HG02943 (cell line): ENCODE results near the gene ASB4.
"Not testable (repeated sequence)": the region's sequence is repeated elsewhere in the genome, so short reads cannot be mapped to it uniquely, and the experiment has no call there.

Source experiments
- ATAC-seq: cut with Tn5 transposase; IDR thresholded peaks from one replicate; pipeline ENCODE4 v1.9.1; 2021; ENCODE audit warnings: mild to moderate bottlenecking, low read depth, moderate library complexity; ENCODE audit not compliant: unreplicated experiment

Gene ASB4

DNA sequence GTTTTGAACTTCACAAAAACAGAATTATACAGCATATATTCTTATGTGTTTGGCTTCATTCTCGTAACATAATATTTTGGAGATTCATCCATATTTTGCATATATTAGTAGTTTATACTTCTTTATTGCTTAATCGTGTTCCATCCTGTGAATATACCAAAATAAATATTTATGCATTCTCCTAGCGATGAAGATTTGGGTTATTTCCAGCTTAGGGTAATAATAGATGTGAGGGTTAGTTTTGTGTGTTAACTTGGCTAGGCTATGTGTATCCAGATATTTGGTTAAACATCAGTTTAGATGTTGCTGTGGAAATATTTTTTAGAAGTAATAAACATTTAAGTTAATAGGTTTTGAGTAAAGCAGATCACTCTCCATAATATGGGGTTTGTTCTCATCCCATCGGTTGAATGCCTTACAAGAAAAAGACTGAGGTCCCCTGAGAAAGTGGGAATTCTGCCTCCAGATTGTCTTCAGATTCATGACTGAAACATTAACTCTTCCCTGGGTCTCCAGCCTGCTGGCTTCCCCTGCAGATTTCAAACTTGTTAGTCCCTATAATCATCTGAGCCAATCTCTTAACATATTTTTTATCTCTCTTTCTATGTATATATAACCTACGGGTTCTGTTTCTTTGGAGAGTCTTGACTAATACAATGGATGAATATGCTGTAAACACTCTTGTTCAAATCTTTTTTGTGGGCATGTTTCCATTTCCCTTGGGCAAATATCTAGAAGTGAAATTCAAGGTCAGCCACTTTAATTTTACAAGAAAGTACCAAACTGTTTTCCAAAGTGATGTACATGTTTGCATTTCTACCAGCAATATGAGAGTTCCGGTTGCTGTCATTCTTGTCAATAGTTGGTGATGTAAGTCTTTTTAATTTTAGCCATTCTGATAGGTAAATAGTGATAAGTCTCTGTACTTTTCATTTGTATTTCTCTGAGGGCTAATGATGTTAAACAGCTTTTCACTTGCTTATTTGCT is 61.9 kb downstream of the ASB4 start:
- no peak for ATAC-seq

DNA sequence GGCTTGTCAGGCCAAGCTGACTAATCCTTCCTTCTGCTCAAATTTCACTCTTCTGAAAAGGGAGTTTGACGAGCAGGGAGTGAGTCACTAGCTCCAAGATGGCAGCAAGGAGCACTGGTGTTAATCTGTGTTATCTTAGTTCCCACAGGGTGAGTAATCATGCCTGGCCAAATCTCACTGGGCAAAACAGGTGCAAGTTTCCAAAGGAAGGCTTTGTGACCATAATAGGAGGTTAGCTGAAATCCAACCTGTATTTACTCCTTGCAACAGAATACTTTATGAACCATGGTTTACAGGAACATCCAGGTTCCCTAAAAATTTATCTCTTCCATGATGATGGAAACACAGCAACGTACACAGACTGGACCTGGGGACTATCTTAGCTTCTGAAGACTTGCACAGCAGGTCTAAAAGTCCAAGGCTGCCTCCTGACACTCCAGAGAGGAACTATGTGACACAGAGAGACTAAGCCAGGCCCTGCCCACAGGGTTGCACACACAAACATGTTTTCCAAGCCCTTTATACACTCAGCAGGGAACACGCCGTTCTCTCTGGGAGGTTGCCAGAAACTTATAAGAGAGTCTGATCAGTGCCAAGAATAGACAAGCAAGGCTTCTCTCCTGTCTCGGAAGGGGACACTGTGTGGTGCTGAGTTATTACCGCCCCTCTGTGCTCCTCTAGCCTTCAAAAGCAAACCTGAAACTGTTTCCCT is 64.2 kb downstream of the ASB4 start:
- no peak for ATAC-seq

DNA sequence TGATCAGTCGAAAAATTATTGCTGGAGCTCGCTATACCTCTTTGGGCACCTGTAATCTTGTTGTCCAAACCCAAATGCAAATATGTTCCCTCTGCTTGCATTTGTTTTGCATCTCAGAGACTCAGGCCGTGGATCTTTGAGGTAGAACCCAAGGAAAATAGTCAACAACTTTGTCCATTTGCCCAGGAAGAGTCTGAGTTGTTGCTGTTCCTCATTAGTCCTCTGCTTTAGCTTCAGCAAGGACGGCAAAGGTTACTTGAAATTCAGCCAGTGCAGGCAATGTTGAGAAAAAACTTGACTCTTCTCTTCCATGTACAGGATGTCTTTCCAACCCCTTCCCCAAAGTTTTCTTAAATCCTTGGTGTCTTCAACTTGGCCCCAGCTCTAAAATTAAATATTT is 64.8 kb downstream of the ASB4 start:
- ATAC-seq, result no peak

DNA sequence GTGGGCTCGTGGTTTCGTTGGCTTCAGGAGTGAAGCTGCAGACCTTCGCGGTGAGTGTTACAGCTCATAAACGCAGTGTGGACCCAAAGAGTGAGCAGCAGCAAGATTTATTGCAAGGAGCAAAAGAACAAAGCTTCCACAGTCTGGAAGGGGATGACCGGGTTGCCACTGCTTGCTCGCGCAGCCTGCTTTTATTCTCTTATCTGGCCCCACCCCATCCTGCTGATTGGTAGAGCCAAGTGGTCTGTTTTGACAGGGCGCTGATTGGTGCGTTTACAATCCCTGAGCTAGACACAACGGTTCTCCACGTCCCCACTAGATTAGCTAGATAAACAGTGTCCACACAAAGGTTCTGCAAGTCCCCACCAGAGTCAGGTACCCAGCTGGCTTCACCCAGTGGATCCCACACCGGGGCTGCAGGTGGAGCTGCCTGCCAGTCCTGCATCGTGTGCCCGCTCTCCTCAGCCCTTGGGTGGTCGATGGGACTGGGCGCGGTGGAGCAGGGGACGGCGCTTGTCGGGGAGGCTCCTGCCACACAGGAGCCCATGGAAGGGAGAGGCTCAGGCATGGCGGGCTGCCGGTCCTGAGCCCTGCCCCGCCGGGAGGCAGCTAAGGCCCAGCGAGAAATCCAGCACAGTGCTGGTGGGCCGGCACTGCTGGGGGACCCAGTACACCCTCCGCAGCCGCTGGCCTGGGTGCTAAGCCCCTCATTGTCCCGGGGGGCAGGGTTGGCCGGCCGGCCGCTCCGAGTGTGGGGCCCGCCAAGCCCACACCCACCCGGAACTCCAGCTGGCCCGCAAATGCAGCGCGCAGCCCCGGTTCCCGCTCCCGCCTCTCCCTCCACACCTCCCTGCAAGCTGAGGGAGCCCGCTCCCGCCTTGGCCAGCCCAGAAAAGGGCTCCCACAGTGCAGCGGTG is 66.5 kb downstream of the ASB4 start:
- ATAC-seq, result not testable (repeated sequence)

DNA sequence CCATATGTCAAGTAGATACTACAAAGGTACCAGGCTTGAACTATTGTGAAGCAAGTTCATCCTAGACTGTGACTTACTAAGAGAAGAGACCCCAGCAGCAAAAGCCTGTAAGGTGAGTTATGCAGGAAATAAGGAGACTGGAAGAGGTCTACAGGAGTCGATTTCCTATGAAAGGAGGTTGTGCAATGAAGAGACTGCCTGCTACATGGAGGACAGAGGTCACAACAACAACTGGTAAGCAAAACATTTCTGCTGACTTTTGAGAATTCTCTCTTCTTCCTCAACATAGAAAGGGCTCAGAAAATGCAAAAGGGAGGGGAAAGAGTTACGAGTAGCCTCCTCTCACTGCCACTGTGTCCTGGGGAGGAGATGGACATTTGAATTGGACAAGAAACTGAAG is 68.2 kb downstream of the ASB4 start:
- no peak for ATAC-seq

DNA sequence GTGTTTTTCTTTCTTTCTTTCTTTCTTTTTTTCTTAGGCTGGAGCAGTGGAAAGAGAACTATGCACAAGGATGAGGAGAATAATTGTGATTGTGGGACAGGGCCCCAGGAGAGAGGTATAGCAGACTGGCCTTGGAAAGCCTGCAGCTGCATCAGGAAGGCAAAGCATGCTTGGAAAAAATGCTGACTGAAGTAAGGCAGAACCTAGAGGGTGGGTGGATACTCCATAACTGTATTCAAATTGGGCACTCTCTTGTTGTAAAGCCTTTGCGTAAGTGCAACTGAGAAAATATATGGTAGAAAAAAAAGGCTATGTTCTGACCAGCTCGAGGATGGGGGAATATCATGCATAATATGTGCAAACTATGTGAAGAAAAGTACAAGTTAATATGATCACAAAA is 71.0 kb downstream of the ASB4 start:
- ATAC-seq, result no peak

DNA sequence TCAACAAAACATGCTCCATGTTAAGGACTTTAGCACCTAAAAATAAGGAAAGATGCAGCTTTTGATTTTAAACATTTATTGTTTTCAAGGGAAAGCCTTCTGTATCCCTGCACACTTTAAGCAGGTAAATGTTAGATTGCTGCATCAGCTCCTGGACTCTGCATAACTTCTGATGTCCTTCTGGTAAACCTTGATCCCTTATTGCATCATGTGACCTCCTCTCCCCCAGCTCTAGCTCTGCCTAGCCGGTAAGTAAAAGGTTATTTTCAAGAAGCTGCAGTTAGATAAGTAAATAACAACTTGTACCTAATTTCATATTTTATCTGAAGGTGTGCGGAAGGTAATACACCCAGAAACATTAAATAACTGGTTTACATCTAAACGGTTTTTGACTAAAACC is 73.1 kb downstream of the ASB4 start:
- no peak for ATAC-seq

DNA sequence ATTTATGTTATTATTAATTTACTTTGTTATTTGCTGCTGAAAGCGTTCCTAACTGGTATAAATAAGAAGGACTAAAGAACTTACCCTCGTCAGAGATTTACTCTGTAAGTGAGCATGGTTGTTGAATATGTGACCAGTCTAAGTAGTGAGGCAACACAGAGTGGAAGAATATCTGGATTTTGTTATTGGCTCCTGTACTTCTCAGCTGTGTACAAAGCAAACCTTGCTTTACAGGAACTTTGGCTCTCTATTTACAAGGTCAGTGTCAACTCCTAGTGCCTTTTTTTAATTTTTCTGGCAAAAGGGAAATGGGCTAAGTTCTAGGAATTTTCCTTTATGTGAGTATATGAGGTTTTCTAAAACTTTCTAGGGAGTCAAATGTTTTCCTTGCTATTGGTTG is 74.9 kb downstream of the ASB4 start:
- ATAC-seq, result no peak

DNA sequence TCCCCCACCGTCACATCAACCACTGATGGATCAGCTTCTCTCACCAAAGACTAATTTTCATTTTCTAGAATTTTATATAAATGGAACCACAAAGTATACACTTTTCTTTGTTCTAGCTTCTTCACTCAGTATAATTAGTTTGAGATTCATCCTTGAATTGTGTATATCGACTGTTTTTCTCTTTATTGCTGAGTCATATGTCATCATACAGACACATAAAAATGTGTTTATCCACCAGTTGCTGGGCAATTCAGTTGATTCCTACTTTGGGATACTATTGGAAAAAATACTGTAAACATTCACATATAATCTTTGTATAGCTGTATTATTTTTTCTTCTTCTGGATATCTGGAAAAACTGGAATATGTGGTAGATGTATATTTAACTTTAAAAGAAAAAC is 84.0 kb downstream of the ASB4 start:
- no peak for ATAC-seq

DNA sequence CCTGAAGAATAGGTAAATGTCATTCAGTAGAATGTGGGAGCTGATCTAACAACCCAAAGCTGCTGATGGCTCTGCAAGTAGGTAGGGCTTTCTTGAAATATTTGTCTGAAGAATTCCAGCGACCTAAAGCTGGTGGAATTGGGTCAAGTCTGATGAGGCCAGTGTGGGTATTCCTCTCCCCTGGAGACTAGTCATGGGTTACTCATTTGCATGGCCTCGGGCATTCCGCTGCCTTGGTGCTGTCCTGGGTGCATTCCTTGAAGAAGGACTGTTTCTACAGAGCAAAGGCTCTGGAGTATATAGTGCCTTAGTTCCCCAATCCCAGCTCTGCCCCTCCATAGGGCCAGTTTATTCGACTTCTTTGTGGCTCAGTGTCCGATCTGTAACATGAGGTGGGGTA is 91.4 kb downstream of the ASB4 start:
- ATAC-seq, result no peak

DNA sequence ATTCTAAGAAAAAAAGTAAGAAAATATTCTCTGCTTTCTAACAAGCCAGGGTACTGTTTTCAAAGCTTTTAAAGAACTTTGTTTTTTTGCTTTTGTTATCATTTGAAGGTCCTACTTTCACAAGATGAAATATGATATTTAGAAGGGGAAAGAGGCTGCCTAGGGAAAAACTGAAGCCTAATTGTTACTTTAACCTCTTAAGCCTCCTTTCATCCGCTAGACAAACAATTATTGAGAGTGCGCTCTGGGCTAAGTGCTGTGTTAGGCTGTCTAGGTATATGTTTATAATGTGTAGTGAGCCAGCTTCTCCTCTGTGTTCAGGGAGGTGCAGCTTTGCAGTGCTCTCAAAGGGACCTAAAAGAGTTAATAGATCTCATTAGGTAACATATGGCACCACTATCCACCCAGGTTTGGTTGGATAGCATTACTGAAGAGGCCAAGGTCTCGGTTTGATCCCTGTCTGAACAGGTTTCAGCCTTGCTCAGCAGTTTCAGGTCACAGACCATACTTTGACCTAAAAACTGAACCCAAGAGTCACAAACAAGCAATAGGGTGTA is 92.6 kb downstream of the ASB4 start:
- no peak for ATAC-seq

DNA sequence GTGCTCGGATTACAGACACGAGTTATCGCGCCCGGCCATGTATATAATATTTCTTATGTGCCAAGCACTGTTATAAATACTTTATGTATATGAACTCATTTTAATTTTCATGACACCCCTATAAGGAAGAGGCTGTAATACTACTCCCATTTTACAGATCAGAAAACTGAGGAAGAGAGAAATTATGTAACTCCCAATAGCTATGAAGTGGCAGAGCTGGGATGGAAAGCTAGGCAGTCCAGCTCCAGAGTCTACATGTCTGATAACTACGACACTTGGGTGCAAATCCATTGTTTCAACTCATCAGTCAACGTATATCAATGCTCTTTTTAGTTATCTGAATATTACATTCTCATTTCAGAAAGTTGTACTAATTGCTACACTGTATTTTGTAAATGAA is 93.6 kb downstream of the ASB4 start:
- ATAC-seq, result no peak

DNA sequence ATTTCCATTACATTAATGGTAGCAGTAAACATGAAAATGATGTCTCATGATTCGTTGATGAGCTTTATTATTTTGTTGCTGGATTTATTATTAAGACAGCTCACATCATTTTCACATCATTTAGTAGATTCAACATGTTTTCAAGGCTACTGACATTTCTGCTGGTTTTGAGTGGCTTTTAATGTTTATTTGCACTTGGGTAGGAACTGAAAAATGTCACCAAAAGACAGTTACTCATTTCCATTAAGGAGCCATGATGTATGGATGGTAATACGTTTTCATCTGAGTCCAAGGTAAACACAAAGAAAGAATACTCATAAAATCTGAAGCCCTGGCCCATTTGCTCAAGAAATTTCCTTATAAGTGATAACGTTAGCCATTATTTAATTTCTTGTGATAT is 95.7 kb downstream of the ASB4 start:
- no peak for ATAC-seq

DNA sequence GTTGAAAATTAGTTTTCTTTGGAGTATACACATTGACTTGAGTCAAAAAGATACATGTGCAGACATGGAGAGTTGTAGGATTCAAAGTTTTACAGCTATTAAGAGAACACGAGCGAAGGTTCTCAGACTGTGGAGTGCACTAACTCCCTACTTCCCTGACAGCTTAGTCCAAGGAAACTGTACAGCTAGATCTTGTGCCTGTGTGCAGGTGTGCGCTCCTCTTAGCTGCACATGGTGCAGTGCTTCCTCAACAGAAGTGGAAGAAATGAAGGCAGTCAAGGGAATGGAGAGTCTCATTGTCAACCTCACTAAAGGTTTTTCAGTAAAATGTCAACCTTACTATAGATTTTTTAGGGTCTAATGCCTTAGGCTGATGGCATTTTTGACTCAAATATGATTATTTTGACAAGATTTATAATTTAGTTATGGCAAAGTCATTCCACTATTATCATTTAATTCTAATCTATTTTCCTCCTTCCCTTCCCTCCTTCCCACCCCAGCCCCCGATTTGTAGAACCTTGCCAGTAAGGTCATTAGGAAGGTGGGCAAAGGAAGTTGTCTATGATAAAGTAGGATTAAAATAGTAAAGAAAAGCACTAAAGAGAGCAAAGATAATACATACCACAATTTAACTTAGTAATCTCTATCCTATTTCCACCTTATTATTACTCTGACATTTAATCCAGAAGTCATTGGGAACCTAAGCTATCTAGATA is 97.0 kb downstream of the ASB4 start:
- no peak for ATAC-seq

DNA sequence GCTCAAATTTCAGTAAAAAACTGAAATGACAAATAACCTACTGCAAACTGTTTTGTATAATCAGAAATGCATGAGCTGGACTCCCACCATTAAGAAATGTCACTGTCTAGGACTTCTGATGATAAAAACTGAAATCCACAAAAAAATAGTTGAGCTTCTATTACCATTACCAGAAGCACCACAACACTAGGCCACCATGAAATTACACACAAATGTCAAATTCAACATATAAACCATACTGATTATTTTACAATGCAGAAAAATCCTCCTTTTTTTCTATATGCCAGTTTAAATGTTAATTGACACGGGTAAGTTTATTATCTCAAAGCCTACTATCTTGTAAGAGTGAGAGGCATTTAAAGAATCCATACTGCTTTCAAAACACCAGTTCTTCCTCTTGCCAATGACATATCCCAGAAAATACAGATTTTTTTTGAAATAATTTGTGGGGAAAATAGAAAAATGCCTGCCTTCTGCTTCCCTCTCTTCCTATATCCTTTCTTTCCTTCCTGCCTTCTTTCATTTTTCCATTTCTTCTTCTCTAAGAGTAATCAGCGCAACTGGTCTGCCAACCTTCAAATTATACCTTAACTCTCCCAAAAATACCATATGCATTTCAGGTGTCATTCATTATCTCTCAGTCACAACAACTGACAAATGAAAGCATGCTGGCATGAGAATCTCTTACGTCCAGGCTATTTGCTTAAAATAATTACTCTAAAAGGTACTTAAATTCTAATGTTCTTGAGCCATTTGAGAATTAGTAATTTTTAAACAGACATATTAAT is 98.3 kb downstream of the ASB4 start:
- ATAC-seq, result no peak

DNA sequence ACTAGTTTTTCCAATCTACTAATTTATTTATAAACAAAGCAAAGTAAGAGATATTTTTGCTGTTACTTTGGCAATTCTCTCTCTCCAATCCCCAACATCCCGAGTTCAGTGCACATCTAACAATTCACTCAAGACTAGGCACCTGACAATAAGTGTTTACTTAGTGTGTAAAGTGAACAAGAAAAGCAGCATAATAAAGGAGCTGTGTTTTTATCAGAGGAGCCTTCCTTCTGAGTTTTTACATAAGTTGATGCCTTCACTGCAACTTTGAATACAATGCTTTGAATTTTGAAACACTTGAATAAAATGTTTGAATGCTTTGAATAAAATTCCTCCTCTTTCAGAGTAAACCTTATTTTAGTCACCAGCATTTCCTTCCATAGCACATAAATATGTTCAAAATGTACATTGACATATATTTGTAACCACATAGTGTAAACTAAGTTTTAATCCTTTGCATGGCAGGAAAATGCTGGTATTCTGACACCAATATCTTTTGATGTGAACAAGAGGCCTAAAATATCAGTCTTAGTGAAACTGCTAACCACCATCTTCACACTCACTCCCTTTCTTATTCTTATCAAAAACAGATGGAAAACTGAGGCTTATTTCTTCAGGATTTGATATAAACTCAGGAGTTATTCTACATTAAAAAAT is 99.2 kb downstream of the ASB4 start:
- ATAC-seq, result no peak

DNA sequence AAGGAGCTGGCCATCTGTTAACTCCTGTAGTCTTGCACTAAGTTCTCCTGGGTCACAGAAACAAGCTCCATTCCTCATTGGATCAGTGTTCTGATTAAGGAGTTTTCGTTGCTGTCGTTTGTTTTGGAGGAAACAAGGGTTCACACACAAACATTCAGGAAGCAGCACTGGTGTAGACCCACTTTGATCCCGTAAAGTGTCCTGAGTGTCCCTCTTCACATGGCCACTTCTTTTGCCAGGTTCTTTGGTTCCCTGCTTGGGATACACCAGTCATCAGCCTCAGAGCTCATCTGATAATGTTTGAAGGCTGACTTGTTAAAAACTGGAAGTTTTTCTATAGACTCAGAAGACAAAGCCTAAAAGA is 99.7 kb downstream of the ASB4 start:
- no peak for ATAC-seq

DNA sequence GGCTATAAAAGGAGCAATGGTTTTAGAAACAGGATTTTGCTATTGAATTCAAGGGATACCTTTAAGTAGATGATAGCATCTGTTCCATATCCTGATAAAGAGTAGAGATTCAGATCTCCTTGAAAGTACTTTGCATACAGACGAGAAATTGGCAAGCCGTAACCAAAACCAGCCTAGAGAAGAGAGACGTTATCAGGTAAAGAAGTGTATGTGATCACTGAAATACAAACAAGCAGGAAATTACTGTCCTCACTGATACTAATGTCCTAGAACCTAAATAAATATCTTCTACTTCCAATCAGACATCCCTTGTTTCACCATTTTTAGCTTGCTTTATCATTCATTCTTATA is 101.2 kb downstream of the ASB4 start:
- ATAC-seq, result no peak

DNA sequence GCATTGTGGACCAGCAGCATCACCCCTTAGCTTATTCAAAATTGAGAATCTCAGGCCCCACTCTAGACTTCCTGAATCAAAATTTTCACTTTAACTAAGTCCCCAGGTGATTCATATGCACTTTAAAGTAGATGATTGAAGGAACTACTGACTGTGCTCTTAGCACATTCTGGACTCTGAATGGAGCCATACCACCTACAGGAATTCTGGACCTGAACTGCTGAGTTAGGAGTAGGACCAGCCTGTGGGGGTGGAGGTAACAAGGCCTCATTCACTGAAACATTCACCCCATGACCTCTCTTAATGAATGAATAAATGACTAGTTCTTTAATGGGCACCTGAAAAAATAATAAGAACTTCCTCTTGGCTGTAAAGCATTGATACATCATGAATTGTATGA is 103.3 kb downstream of the ASB4 start:
- no peak for ATAC-seq
